HCT116 (cell line): ENCODE results near the gene SNX9. TPM values are rescaled to one million over a fixed set of nuclear protein-coding genes. Genes with fewer than 3 reads are reported as not detected.

Source experiments
- ATAC-seq: fragments of 200-7000 bp; cut with Tn5 transposase; 2 replicates; pipeline ENCODE4 v1.9.1; 2020; ENCODE audit warnings: mild to moderate bottlenecking, moderate library complexity
- BruUV-seq: library from RNA; stranded (reverse); fragments of 400-500 nt; replicated peaks from 2 replicates; lab custom pipeline; 2021; lab: Mats Ljungman, UMichigan
- CTCF ChIA-PET: fragments of 300-600 bp; sonication (Branson Sonifier 250); formaldehyde crosslinking; loops from one replicate; lab custom pipeline; 2021; ENCODE audit warnings: antibody characterized with exemption; lab: Charles Lee
- POLR2A ChIA-PET: fragments of 300-600, 350-600 bp; sonication (Branson Sonifier 250); formaldehyde crosslinking; loops from one replicate; lab custom pipeline; 2021; ENCODE audit warnings: antibody characterized with exemption; lab: Charles Lee
- RAD21 ChIA-PET, 2 experiments: fragments of 300-600 bp; sonication (Branson Sonifier 250); formaldehyde crosslinking; loops; one replicate each; lab custom pipeline; 2023; ENCODE audit warnings: low total read pairs in 2 of 2; ENCODE audit not compliant: uncharacterized antibody in 2 of 2, unreplicated experiment in 2 of 2, low non-redundant PET in 1 of 2; lab: Charles Lee
- DNase-seq: peaks from one replicate; pipeline ENCODE4 v3.0.0-alpha.2; 2010; ENCODE audit warnings: low read depth, low spot score
- H2AFZ ChIP-seq: fragments of 200-600 bp; shearing (Covaris generic), sonication (generic); 2 replicates; pipeline ENCODE4 v1.6.1; 2017; ENCODE audit warnings: low read depth, mixed run types, mixed read lengths, antibody characterized with exemption, low read length; ENCODE audit not compliant: poor library complexity, severe bottlenecking
- H3K27ac ChIP-seq: 2 replicates; pipeline ENCODE4 v1.5.1; 2012; ENCODE audit warnings: low read depth, low read length
- H3K27me3 ChIP-seq: fragments of 200-600 bp; sonication (generic); 2 replicates; pipeline ENCODE4 v1.6.1; 2016; ENCODE audit warnings: mixed run types, low read length, mixed read lengths; ENCODE audit not compliant: insufficient read depth
- H3K36me3 ChIP-seq, 2 experiments: fragments of 200-500 bp in 1 of 2; fragments of 200-600 bp in 1 of 2; sonication (Bioruptor generic) in 1 of 2; sonication (generic) in 1 of 2; 2 replicates each; pipeline versions ENCODE4 v1.5.1 to v1.6.1; 2014 to 2016; ENCODE audit warnings: low read length in 2 of 2, inconsistent platforms in 1 of 2, mixed read lengths in 1 of 2, mixed run types in 1 of 2; ENCODE audit not compliant: insufficient read depth in 2 of 2, control insufficient read depth in 1 of 2
- H3K4me1 ChIP-seq, 2 experiments: fragments of 200-600 bp in 1 of 2; sonication (generic) in 1 of 2; 2 replicates each; pipeline versions ENCODE4 v1.5.1 to v1.6.1; 2012 to 2017; ENCODE audit warnings: low read length in 2 of 2, inconsistent platforms in 1 of 2, mild to moderate bottlenecking in 1 of 2, mixed read lengths in 1 of 2, mixed run types in 1 of 2, moderate library complexity in 1 of 2; ENCODE audit not compliant: insufficient read depth in 2 of 2, control insufficient read depth in 1 of 2
- H3K4me2 ChIP-seq: fragments of 200-600 bp; sonication (generic); 2 replicates; pipeline ENCODE4 v1.6.1; 2017; ENCODE audit warnings: mixed run types, low read length, mixed read lengths
- H3K4me3 ChIP-seq, 2 experiments: fragments of 200-600 bp in 1 of 2; sonication (generic) in 1 of 2; replicated peaks in 1 of 2; 2 replicates each; pipeline ENCODE4 v1.5.1; 2011 to 2016; ENCODE audit warnings: low read length in 2 of 2, control low read depth in 1 of 2, low read depth in 1 of 2, mild to moderate bottlenecking in 1 of 2, mixed read lengths in 1 of 2, mixed run types in 1 of 2
- H3K79me2 ChIP-seq: fragments of 200-600 bp; sonication (generic); 2 replicates; pipeline ENCODE4 v1.6.1; 2017; ENCODE audit warnings: mild to moderate bottlenecking, mixed run types, low read length, moderate library complexity, mixed read lengths; ENCODE audit not compliant: insufficient read depth
- H3K9ac ChIP-seq: fragments of 200-600 bp; sonication (generic); 2 replicates; pipeline ENCODE4 v1.6.1; 2016; ENCODE audit warnings: low read length, mixed read lengths
- H3K9me2 ChIP-seq: fragments of 200-600 bp; sonication (generic), shearing (Covaris generic); 2 replicates; pipeline ENCODE4 v1.6.1; 2017; ENCODE audit warnings: mixed run types, mild to moderate bottlenecking, moderate library complexity; ENCODE audit not compliant: insufficient read depth
- H3K9me3 ChIP-seq, 2 experiments: fragments of 200-500 bp in 1 of 2; fragments of 200-600 bp in 1 of 2; sonication (Bioruptor generic) in 1 of 2; sonication (generic) in 1 of 2; 2 replicates each; pipeline ENCODE4 v1.6.1; 2014 to 2017; ENCODE audit warnings: low read length in 2 of 2, mixed read lengths in 2 of 2, inconsistent platforms in 1 of 2, low read depth in 1 of 2, mild to moderate bottlenecking in 1 of 2, mixed run types in 1 of 2, moderate library complexity in 1 of 2; ENCODE audit not compliant: control insufficient read depth in 1 of 2, insufficient read depth in 1 of 2
- H4K20me1 ChIP-seq: fragments of 200-600 bp; sonication (generic), shearing (Covaris generic); 2 replicates; pipeline ENCODE4 v1.6.1; 2017; ENCODE audit warnings: mixed run types, mild to moderate bottlenecking, moderate library complexity; ENCODE audit not compliant: insufficient read depth
- CBX3 ChIP-seq: IDR thresholded peaks from 2 replicates; pipeline ENCODE4 v1.6.1; 2012; ENCODE audit warnings: low read depth
- CEBPB ChIP-seq: IDR thresholded peaks from 2 replicates; pipeline ENCODE4 v1.6.1; 2012; ENCODE audit warnings: low read depth
- EGR1 ChIP-seq: IDR thresholded peaks from 2 replicates; pipeline ENCODE4 v1.6.1; 2012; ENCODE audit warnings: low read depth
- ELF1 ChIP-seq: IDR thresholded peaks from 2 replicates; pipeline ENCODE4 v1.6.1; 2012; ENCODE audit warnings: low read depth, borderline replicate concordance
- EZH2phosphoT487 ChIP-seq: fragments of 200-600 bp; IDR thresholded peaks from 2 replicates; pipeline ENCODE4 v1.6.1; 2018; ENCODE audit warnings: antibody characterized with exemption, borderline replicate concordance
- JUND ChIP-seq: IDR thresholded peaks from 2 replicates; pipeline ENCODE4 v1.6.1; 2012
- MAX ChIP-seq: IDR thresholded peaks from 2 replicates; pipeline ENCODE4 v1.6.1; 2012
- RAD21 ChIP-seq: IDR thresholded peaks from 2 replicates; pipeline ENCODE4 v1.6.1; 2012; ENCODE audit warnings: low read depth, mild to moderate bottlenecking
- REST ChIP-seq: IDR thresholded peaks from 2 replicates; pipeline ENCODE4 v1.6.1; 2012; ENCODE audit warnings: low read depth
- SP1 ChIP-seq: IDR thresholded peaks from 2 replicates; pipeline ENCODE4 v1.6.1; 2012; ENCODE audit warnings: low read depth
- SRF ChIP-seq: IDR thresholded peaks from 2 replicates; pipeline ENCODE4 v1.6.1; 2012; ENCODE audit warnings: low read depth
- TCF7L2 ChIP-seq: IDR thresholded peaks from 2 replicates; pipeline ENCODE4 v1.7.0; 2011; ENCODE audit warnings: borderline replicate concordance, inconsistent platforms; ENCODE audit not compliant: insufficient read depth, insufficient read length; ENCODE audit errors: extremely low read depth
- YY1 ChIP-seq: IDR thresholded peaks from 2 replicates; pipeline ENCODE4 v1.6.1; 2011; ENCODE audit warnings: low read length, low read depth, moderate library complexity, mild to moderate bottlenecking; ENCODE audit not compliant: insufficient replicate concordance; ENCODE audit errors: extremely low read depth
- ZFX ChIP-seq: fragments of 450-650 bp; IDR thresholded peaks from 2 replicates; pipeline ENCODE4 v1.6.1; 2017
- ZNF274 ChIP-seq: fragments of 200-500 bp; sonication (Bioruptor generic); IDR thresholded peaks from 2 replicates; pipeline ENCODE4 v1.6.1; 2014; ENCODE audit warnings: mild to moderate bottlenecking, low read depth, low read length, inconsistent platforms
- intact Hi-C: fragments of 100-400 bp; cut with micrococcal nuclease; formaldehyde crosslinking; loops from 2 replicates; pipeline ENCODE4 v1.10.0; 2022
- total RNA-seq: library from RNA; stranded (reverse); gene quantifications from one replicate; pipeline ENCODE4 v1.2.1, GENCODE V29; 2021; ENCODE audit not compliant: unreplicated experiment

SNX9 gene
- total RNA-seq, 1 experiment from 2014 or later: 42.5 TPM

- Histone ChIP-seq H3K4me1 (peaks cover 2 to 25% of the 10 kb centered on the region in 2 experiments; a peak in 2 of 4 replicates), H4K20me1 (peaks cover 9% of the 10 kb centered on the region; the same call in 1 of the 2 replicates), H3K79me2 (peaks cover 100% of the 10 kb centered on the region), H3K27ac (no peak overlapping the region), H3K9me2 (no peaks in the 10 kb centered on the region), H2AFZ (no peak overlapping the region), H3K9ac (no peak overlapping the region), H3K4me3 (no peak overlapping the region), H3K36me3 (peaks cover 0 to 5% of the 10 kb centered on the region in 2 experiments; a peak in 2 of 4 replicates), H3K9me3 (peaks cover 0 to 9% of the 10 kb centered on the region in 2 experiments; a peak in 1 of 4 replicates), H3K27me3 (no peaks in the 10 kb centered on the region), H3K4me2 (no peak overlapping the region)
- ATAC-seq (no peak), DNase-seq (no peak)
- ChIA-PET POLR2A (no interaction called here), RAD21 (no interaction called here), CTCF (no interaction called here)
- intact Hi-C loops: no loop called here
- BruUV-seq: no TSS peak
- TF ChIP-seq SP1: no peak
- TF ChIP-seq ZFX: no peak
- TF ChIP-seq EZH2phosphoT487: no peak
- no peak for TF ChIP-seq SRF
- no peak for TF ChIP-seq CEBPB
- TF ChIP-seq CBX3: no peak
- TF ChIP-seq RAD21: no peak
- no peak for TF ChIP-seq JUND
- no peak for TF ChIP-seq EGR1
- no peak for TF ChIP-seq YY1
These were observed 30.2 kb downstream of the SNX9 start for GRCh38 chr6:157853018-157853805.

- CTCF ChIA-PET: no interaction called here
- no peak overlapping the region for H2AFZ ChIP-seq
- H3K27ac ChIP-seq: no peak overlapping the region
- peaks cover 100% of the 10 kb centered on the region for H3K79me2 ChIP-seq
- ATAC-seq: no peak
- intact Hi-C loops: no loop called here
- H3K36me3 ChIP-seq: peaks cover 0 to 5% of the 10 kb centered on the region in 2 experiments; a peak in 2 of 4 replicates
- peaks cover 2 to 19% of the 10 kb centered on the region in 2 experiments; a peak in 2 of 4 replicates for H3K4me1 ChIP-seq
- POLR2A ChIA-PET: no interaction called here
- no peak for DNase-seq
- no peaks in the 10 kb centered on the region for H3K27me3 ChIP-seq
- peaks cover 0 to 9% of the 10 kb centered on the region in 2 experiments; a peak in 1 of 4 replicates for H3K9me3 ChIP-seq
- peaks cover 8% of the 10 kb centered on the region; the same call in 1 of the 2 replicates for H4K20me1 ChIP-seq
- H3K9me2 ChIP-seq: no peaks in the 10 kb centered on the region
- RAD21 ChIA-PET: no interaction called here
- BruUV-seq: no TSS peak
- no peak overlapping the region for H3K4me2 ChIP-seq
- no peak overlapping the region for H3K4me3 ChIP-seq
- H3K9ac ChIP-seq: no peak overlapping the region
- TF ChIP-seq CEBPB (no peak), ZFX (no peak), YY1 (no peak), CBX3 (no peak), EZH2phosphoT487 (no peak), MAX (no peak), JUND (no peak), SRF (no peak), ELF1 (no peak), REST (no peak), TCF7L2 (no peak), ZNF274 (no peak), RAD21 (no peak), EGR1 (no peak)
These were observed 31.0 kb downstream of the SNX9 start for GRCh38 chr6:157853902-157854502.
